NB4 (cell line): ENCODE data around the gene NRP1.

Source experiments
- DNase-seq: peaks from one replicate; pipeline ENCODE4 v3.0.0; 2010; ENCODE audit warnings: low read depth
- H3K4me3 ChIP-seq: one replicate; pipeline ENCODE4 v1.5.1; 2011; ENCODE audit warnings: mild to moderate bottlenecking, low read depth, low read length, moderate library complexity
- MYC ChIP-seq: IDR thresholded peaks from 2 replicates; pipeline ENCODE4 v1.6.1; 2011; ENCODE audit warnings: low read depth, low read length
- POLR2A ChIP-seq: IDR thresholded peaks from 2 replicates; pipeline ENCODE4 v1.6.1; 2011; ENCODE audit warnings: mild to moderate bottlenecking; ENCODE audit not compliant: insufficient read length; ENCODE audit errors: extremely low read depth
- TF ChIP-seq, protein P1 (sequence below): IDR thresholded peaks from one replicate; pipeline ENCODE4 v1.5.1; 2012; ENCODE audit warnings: low read depth, low read length
- TF ChIP-seq, protein P2 (sequence below): IDR thresholded peaks from 2 replicates; pipeline ENCODE4 v1.6.1; 2011; ENCODE audit warnings: low read depth, low read length

NRP1 gene

DNA sequence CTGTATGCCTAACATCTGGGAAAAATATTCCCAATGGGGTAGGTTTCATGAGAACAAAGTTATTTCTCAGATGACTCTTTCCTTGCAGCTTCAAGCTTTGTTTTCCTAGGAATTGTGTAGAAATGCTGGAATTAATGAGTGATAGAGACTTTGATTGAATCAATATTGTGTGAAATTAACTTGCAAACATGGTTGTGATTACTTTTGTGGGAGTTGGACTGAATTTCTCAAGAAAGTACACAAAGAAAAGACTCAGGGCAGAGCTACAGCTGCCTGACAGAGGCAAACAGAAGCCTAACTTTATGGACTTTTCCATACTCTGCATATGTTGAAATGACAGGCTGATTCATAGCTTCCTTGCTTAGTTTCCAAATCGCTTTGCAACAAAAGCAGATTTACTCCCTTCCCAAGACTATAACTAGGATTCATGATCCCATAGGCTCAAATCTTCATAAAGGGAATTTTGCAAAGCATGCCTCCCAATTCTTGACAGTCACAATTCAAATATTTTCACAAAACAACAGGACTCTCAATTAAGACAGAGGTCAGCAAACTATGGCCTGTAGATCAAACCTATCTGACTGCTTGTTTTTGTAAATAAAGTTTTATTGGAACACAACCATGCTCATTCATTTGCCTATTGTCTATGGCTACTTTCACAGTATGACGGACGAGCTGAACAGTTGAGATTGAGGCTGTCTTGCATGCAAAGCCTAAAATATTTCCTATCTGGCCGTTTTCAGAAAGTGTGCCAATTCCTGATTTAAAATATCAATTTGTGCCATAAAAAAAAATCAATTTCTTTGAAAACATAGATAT lies 27.6 kb downstream of the NRP1 start:
- no peak for DNase-seq
- TF ChIP-seq MYC: no peak
- TF ChIP-seq, protein P1, sequence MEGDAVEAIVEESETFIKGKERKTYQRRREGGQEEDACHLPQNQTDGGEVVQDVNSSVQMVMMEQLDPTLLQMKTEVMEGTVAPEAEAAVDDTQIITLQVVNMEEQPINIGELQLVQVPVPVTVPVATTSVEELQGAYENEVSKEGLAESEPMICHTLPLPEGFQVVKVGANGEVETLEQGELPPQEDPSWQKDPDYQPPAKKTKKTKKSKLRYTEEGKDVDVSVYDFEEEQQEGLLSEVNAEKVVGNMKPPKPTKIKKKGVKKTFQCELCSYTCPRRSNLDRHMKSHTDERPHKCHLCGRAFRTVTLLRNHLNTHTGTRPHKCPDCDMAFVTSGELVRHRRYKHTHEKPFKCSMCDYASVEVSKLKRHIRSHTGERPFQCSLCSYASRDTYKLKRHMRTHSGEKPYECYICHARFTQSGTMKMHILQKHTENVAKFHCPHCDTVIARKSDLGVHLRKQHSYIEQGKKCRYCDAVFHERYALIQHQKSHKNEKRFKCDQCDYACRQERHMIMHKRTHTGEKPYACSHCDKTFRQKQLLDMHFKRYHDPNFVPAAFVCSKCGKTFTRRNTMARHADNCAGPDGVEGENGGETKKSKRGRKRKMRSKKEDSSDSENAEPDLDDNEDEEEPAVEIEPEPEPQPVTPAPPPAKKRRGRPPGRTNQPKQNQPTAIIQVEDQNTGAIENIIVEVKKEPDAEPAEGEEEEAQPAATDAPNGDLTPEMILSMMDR: no peak
- TF ChIP-seq POLR2A: no peak
- TF ChIP-seq, protein P2, sequence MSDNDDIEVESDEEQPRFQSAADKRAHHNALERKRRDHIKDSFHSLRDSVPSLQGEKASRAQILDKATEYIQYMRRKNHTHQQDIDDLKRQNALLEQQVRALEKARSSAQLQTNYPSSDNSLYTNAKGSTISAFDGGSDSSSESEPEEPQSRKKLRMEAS: no peak

DNA sequence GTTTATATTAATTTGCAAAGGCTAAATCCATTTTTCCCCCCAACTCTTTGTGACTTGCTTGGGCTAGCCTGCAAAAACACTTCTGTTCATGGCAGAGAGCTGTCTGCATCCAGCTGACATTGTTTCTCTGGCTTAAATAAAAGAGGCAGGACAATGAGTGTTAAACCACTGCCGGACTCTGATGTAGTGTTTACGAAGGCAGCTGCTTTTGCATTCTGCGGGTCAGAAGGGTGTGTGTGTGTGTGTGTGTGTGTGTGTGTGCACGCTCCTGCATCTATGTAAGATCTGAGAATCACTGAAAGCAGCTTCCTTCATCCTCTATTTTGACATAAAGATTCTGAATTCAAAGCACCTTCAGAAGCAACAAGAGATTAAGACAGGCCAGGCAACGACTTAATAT lies 28.3 kb downstream of the NRP1 start:
- TF ChIP-seq MYC (no peak), POLR2A (no peak)
- TF ChIP-seq, protein P2: no peak
- TF ChIP-seq, protein P1: no peak
- DNase-seq: no peak
- no peak overlapping the region for H3K4me3 ChIP-seq

More for the DNA sequence above, 27.6 kb downstream of the NRP1 start:
- H3K4me3 ChIP-seq: no peak overlapping the region

DNA sequence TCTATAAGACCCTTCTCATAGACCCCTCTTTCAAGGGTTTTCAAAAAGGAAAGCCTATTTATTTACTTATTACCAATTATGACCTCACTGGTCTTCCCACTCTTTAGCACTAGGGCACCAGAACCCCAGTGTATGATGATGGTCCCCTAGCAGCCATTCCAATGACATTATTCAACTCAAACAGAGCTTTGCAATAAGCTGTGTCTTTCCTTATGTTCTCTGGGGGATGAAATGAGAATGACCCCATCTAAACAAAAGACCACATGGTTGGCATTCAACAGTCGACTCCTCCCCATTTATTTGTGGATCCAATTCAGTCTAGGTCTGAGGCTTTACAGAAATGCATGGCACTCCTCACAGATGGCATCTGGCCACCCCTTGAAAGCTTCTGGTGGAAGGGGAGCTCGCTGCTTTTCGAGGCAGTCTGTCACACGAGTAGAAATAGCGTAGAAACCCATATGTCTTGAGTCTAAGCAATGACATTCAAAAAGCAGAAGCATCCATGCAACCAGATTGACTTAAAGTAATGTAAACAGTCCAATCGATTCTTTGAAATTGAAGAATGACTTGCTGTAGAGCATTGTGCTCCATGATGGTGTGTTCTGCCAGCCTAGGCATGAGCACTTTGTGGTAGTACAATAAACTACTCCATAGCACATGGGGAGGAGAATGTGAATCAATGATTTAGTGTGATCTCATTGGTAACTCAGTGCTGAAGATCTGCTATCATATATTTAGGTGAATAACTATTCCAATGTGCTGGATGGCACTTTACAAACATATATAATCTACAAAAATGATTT lies 29.8 kb downstream of the NRP1 start:
- no peak overlapping the region for H3K4me3 ChIP-seq
- no peak for DNase-seq
- TF ChIP-seq, protein P1: no peak
- TF ChIP-seq MYC (no peak), POLR2A (no peak)
- TF ChIP-seq, protein P2: no peak

DNA sequence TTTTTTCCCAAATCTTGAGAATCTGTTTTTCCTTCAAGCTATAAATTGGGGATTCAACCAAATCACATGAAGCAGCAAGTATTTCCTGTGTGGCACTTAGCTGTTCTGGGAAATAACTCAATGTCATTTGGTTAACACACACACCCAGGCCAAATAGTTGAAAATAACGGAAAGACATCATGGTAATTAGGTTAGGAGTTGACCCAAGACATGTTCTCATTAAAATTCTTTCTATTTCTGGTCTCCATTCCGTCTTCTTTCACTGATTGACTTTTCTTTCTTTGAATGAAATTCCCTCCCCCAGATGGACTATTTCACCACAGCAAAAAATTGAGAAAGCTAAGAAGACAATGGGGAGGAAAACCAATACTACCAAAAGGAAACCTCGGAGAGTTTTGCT lies 30.5 kb downstream of the NRP1 start:
- H3K4me3 ChIP-seq: no peak overlapping the region
- DNase-seq: no peak
- TF ChIP-seq POLR2A: no peak
- TF ChIP-seq, protein P1: no peak
- TF ChIP-seq, protein P2: no peak
- no peak for TF ChIP-seq MYC

DNA sequence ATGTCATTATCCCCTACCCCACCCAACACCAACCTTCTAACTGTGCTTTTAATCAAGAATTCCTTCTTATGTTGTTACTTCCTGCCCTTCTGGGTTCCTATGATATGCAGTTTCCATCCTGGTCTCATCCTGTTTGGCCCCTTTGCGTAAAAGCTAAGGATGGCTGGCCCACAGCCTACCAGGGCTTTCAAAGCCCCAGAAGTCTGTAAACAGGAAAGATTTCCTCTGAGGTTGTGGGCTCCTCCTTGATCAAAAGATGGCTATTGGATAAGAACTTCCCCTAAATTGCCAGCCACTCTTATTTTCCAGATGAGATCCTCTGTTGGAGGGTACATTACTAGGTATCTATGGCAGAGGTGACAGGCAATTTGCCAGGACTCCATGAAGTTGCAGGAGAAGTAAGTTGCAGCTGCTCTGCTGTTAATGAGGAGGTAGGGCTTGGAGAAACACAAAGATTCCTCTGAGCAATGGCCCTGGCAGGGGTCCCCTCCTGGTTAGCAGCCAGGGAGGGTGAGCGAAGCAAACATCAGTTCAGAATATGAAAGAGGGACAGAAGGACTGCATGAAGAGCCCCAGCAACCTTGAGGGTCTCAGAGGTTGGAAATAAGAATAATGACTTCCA lies 32.1 kb downstream of the NRP1 start:
- DNase-seq: no peak
- TF ChIP-seq, protein P1: no peak
- TF ChIP-seq POLR2A (no peak), MYC (no peak)
- TF ChIP-seq, protein P2: no peak

More for the DNA sequence above, 32.1 kb downstream of the NRP1 start:
- H3K4me3 ChIP-seq: no peak overlapping the region
